ENCODE measurements around the gene PAPOLB. TPM values are rescaled to one million over a fixed set of nuclear protein-coding genes. Genes with fewer than 3 reads are reported as not detected.

PAPOLB gene
- total and polyA plus RNA-seq, 2 donors: under 0.01 to 0.02 TPM

- H3K4me3 ChIP-seq (ENCODE audit: low read length in 2 of 2): no peak overlapping the region
- H3K36me3 ChIP-seq (ENCODE audit: control insufficient read depth in 2 of 2, insufficient read depth in 2 of 2, low read length in 1 of 2): no peaks in the 10 kb centered on the region
- peaks cover 0 to 12% of the 10 kb centered on the region in 2 donors for H3K27me3 ChIP-seq (ENCODE audit: control insufficient read depth in 2 of 2, insufficient read depth in 1 of 2, low read length in 1 of 2)
- WGBS: 94% methylated on average over 16 of the region's 16 CpGs
- no peaks in the 10 kb centered on the region for H3K4me1 ChIP-seq (ENCODE audit: control insufficient read depth in 2 of 2, insufficient read depth in 2 of 2, low read length in 2 of 2)
- H3K27ac ChIP-seq (ENCODE audit: low read depth in 1 of 2, low read length in 1 of 2): no peak overlapping the region
- no peaks in the 10 kb centered on the region for H3K9me3 ChIP-seq (ENCODE audit: control insufficient read depth in 2 of 2, insufficient read depth in 1 of 2, low read length in 1 of 2)
- DNase-seq (ENCODE audit: low read depth in 6 of 9, low spot score in 9 of 9): no peak
Observed at GRCh38 chr7:4840079-4840501, 21.7 kb downstream of the PAPOLB start.

- H3K4me1 ChIP-seq (ENCODE audit: control insufficient read depth in 2 of 2, insufficient read depth in 2 of 2, low read length in 2 of 2): no peaks in the 10 kb centered on the region
- H3K9me3 ChIP-seq (ENCODE audit: control insufficient read depth in 2 of 2, insufficient read depth in 1 of 2, low read length in 1 of 2): no peaks in the 10 kb centered on the region
- H3K36me3 ChIP-seq (ENCODE audit: control insufficient read depth in 2 of 2, insufficient read depth in 2 of 2, low read length in 1 of 2): no peaks in the 10 kb centered on the region
- peaks cover 0 to 12% of the 10 kb centered on the region in 2 donors for H3K27me3 ChIP-seq (ENCODE audit: control insufficient read depth in 2 of 2, insufficient read depth in 1 of 2, low read length in 1 of 2)
- 95% methylated on average over 21 of the region's 21 CpGs for WGBS
- H3K4me3 ChIP-seq (ENCODE audit: low read length in 2 of 2): no peak overlapping the region
- H3K27ac ChIP-seq (ENCODE audit: low read depth in 1 of 2, low read length in 1 of 2): no peak overlapping the region
- no peak for DNase-seq (ENCODE audit: low read depth in 6 of 9, low spot score in 9 of 9)
Observed at GRCh38 chr7:4838626-4839334, 23.1 kb downstream of the PAPOLB start.

- Histone ChIP-seq H3K36me3 (ENCODE audit: control insufficient read depth in 2 of 2, insufficient read depth in 2 of 2, low read length in 1 of 2) (no peaks in the 10 kb centered on the region), H3K4me1 (ENCODE audit: control insufficient read depth in 2 of 2, insufficient read depth in 2 of 2, low read length in 2 of 2) (no peaks in the 10 kb centered on the region), H3K9me3 (ENCODE audit: control insufficient read depth in 2 of 2, insufficient read depth in 1 of 2, low read length in 1 of 2) (no peaks in the 10 kb centered on the region), H3K4me3 (ENCODE audit: low read length in 2 of 2) (no peak overlapping the region), H3K27ac (ENCODE audit: low read depth in 1 of 2, low read length in 1 of 2) (no peak overlapping the region), H3K27me3 (ENCODE audit: control insufficient read depth in 2 of 2, insufficient read depth in 1 of 2, low read length in 1 of 2) (peaks cover 0 to 12% of the 10 kb centered on the region in 2 donors)
- WGBS: 86% methylated on average over 30 of the region's 30 CpGs
- no peak for DNase-seq (ENCODE audit: low read depth in 6 of 9, low spot score in 9 of 9)
Observed at GRCh38 chr7:4837803-4838625, 23.8 kb downstream of the PAPOLB start.

GRCh38 chr7:4837041-4837802 is 24.6 kb downstream of the PAPOLB start:
- no peak for DNase-seq (ENCODE audit: low read depth in 6 of 9, low spot score in 9 of 9)

GRCh38 chr7:4836206-4836661 is 25.6 kb downstream of the PAPOLB start:
- Histone ChIP-seq H3K27ac (ENCODE audit: low read depth in 1 of 2, low read length in 1 of 2) (no peak overlapping the region), H3K4me3 (ENCODE audit: low read length in 2 of 2) (no peak overlapping the region), H3K4me1 (ENCODE audit: control insufficient read depth in 2 of 2, insufficient read depth in 2 of 2, low read length in 2 of 2) (no peaks in the 10 kb centered on the region), H3K9me3 (ENCODE audit: control insufficient read depth in 2 of 2, insufficient read depth in 1 of 2, low read length in 1 of 2) (no peaks in the 10 kb centered on the region), H3K36me3 (ENCODE audit: control insufficient read depth in 2 of 2, insufficient read depth in 2 of 2, low read length in 1 of 2) (no peaks in the 10 kb centered on the region), H3K27me3 (ENCODE audit: control insufficient read depth in 2 of 2, insufficient read depth in 1 of 2, low read length in 1 of 2) (peaks cover 0 to 12% of the 10 kb centered on the region in 2 donors)
- DNase-seq (ENCODE audit: low read depth in 6 of 9, low spot score in 9 of 9): no peak
- 96% methylated on average over 30 of the region's 30 CpGs for WGBS

More at GRCh38 chr7:4837041-4837802, 24.6 kb downstream of the PAPOLB start:
- Histone ChIP-seq H3K27me3 (ENCODE audit: control insufficient read depth in 2 of 2, insufficient read depth in 1 of 2, low read length in 1 of 2) (peaks cover 0 to 12% of the 10 kb centered on the region in 2 donors), H3K4me1 (ENCODE audit: control insufficient read depth in 2 of 2, insufficient read depth in 2 of 2, low read length in 2 of 2) (no peaks in the 10 kb centered on the region), H3K9me3 (ENCODE audit: control insufficient read depth in 2 of 2, insufficient read depth in 1 of 2, low read length in 1 of 2) (no peaks in the 10 kb centered on the region), H3K27ac (ENCODE audit: low read depth in 1 of 2, low read length in 1 of 2) (no peak overlapping the region), H3K36me3 (ENCODE audit: control insufficient read depth in 2 of 2, insufficient read depth in 2 of 2, low read length in 1 of 2) (no peaks in the 10 kb centered on the region), H3K4me3 (ENCODE audit: low read length in 2 of 2) (no peak overlapping the region)
- WGBS: 72% methylated on average over 22 of the region's 22 CpGs

- WGBS: 94% methylated on average over 28 of the region's 28 CpGs
- no peak for DNase-seq (ENCODE audit: low read depth in 6 of 9, low spot score in 9 of 9)
- H3K4me3 ChIP-seq (ENCODE audit: low read length in 2 of 2): no peak overlapping the region
- H3K36me3 ChIP-seq (ENCODE audit: control insufficient read depth in 2 of 2, insufficient read depth in 2 of 2, low read length in 1 of 2): no peaks in the 10 kb centered on the region
- H3K4me1 ChIP-seq (ENCODE audit: control insufficient read depth in 2 of 2, insufficient read depth in 2 of 2, low read length in 2 of 2): no peaks in the 10 kb centered on the region
- peaks cover 0 to 12% of the 10 kb centered on the region in 2 donors for H3K27me3 ChIP-seq (ENCODE audit: control insufficient read depth in 2 of 2, insufficient read depth in 1 of 2, low read length in 1 of 2)
- no peaks in the 10 kb centered on the region for H3K9me3 ChIP-seq (ENCODE audit: control insufficient read depth in 2 of 2, insufficient read depth in 1 of 2, low read length in 1 of 2)
- no peak overlapping the region for H3K27ac ChIP-seq (ENCODE audit: low read depth in 1 of 2, low read length in 1 of 2)
Observed at GRCh38 chr7:4835398-4836205, 26.2 kb downstream of the PAPOLB start.

GRCh38 chr7:4834601-4835397 is 27.0 kb downstream of the PAPOLB start:
- DNase-seq (ENCODE audit: low read depth in 6 of 9, low spot score in 9 of 9): no peak
- H3K27me3 ChIP-seq (ENCODE audit: control insufficient read depth in 2 of 2, insufficient read depth in 1 of 2, low read length in 1 of 2): peaks cover 0 to 12% of the 10 kb centered on the region in 2 donors
- H3K4me1 ChIP-seq (ENCODE audit: control insufficient read depth in 2 of 2, insufficient read depth in 2 of 2, low read length in 2 of 2): no peaks in the 10 kb centered on the region
- no peak overlapping the region for H3K4me3 ChIP-seq (ENCODE audit: low read length in 2 of 2)
- H3K36me3 ChIP-seq (ENCODE audit: control insufficient read depth in 2 of 2, insufficient read depth in 2 of 2, low read length in 1 of 2): no peaks in the 10 kb centered on the region
- peaks cover 0 to 4% of the 10 kb centered on the region in 2 donors for H3K9me3 ChIP-seq (ENCODE audit: control insufficient read depth in 2 of 2, insufficient read depth in 1 of 2, low read length in 1 of 2)
- H3K27ac ChIP-seq (ENCODE audit: low read depth in 1 of 2, low read length in 1 of 2): no peak overlapping the region
- 98% methylated on average over 60 of the region's 60 CpGs for WGBS

Data from thymus (tissue), 11 donors.